WTC11 (cell line): ENCODE measurements around the gene RPTOR. TPM values are rescaled to one million over a fixed set of nuclear protein-coding genes. Genes with fewer than 3 reads are reported as not detected.
"Not testable (repeated sequence)": the region's sequence is repeated elsewhere in the genome, so short reads cannot be mapped to it uniquely, and the experiment has no call there.

Source experiments
- ATAC-seq: fragments of 200-7000 bp; cut with Tn5 transposase; 2 replicates; pipeline ENCODE4 v1.10.0; 2021; ENCODE audit warnings: mild to moderate bottlenecking, moderate library complexity
- CTCF ChIA-PET: fragments of 300-600 bp; sonication (Branson Sonifier 250); formaldehyde crosslinking; loops from one replicate; lab custom pipeline; 2021; ENCODE audit warnings: antibody characterized with exemption; lab: Charles Lee
- POLR2A ChIA-PET: fragments of 350-600 bp; sonication (Branson Sonifier 250); formaldehyde crosslinking; loops from one replicate; lab custom pipeline; 2021; ENCODE audit warnings: antibody characterized with exemption; lab: Charles Lee
- DNase-seq: peaks from one replicate; pipeline ENCODE4 v3.0.0; 2021; ENCODE audit warnings: low spot score
- H3K27ac Mint-ChIP-seq: 2 replicates; pipeline ENCODE4 v1.8.0; 2021; ENCODE audit warnings: mixed read lengths
- H3K27me3 Mint-ChIP-seq: 2 replicates; pipeline ENCODE4 v1.8.0; 2021; ENCODE audit warnings: low read depth, mild to moderate bottlenecking, moderate library complexity, mixed read lengths
- H3K36me3 Mint-ChIP-seq: 2 replicates; pipeline ENCODE4 v1.8.0; 2021; ENCODE audit warnings: mixed read lengths
- H3K4me1 Mint-ChIP-seq: 2 replicates; pipeline ENCODE4 v1.8.0; 2022; ENCODE audit warnings: mixed read lengths
- H3K4me3 Mint-ChIP-seq: 2 replicates; pipeline ENCODE4 v1.8.0; 2021; ENCODE audit warnings: mild to moderate bottlenecking, moderate library complexity, mixed read lengths
- H3K9me3 Mint-ChIP-seq: 2 replicates; pipeline ENCODE4 v1.8.0; 2021; ENCODE audit warnings: mixed read lengths
- ATF6 ChIP-seq: sonication (generic); formaldehyde crosslinking; IDR thresholded peaks from 2 replicates; pipeline ENCODE4 v1.8.1; 2023; ENCODE audit warnings: mild to moderate bottlenecking, missing genetic modification reagents
- CREB1 ChIP-seq: sonication (generic); formaldehyde crosslinking; IDR thresholded peaks from 2 replicates; pipeline ENCODE4 v1.8.0; 2023; ENCODE audit warnings: mild to moderate bottlenecking, missing genetic modification reagents
- ESRRA ChIP-seq: sonication (generic); formaldehyde crosslinking; IDR thresholded peaks from 2 replicates; pipeline ENCODE4 v1.8.1; 2022; ENCODE audit warnings: mild to moderate bottlenecking, missing genetic modification reagents, borderline replicate concordance
- GRHL2 ChIP-seq: fragments of 250-450 bp; sonication (Bioruptor Pico); IDR thresholded peaks from 2 replicates; pipeline ENCODE4 v1.8.0; 2022; ENCODE audit warnings: mild to moderate bottlenecking, moderate library complexity; ENCODE audit not compliant: insufficient replicate concordance, severe bottlenecking
- IRF2 ChIP-seq: sonication (generic); formaldehyde crosslinking; IDR thresholded peaks from 2 replicates; pipeline ENCODE4 v1.8.0; 2022; ENCODE audit warnings: low read depth, missing genetic modification reagents, borderline replicate concordance
- JAZF1 ChIP-seq: fragments of 250-450 bp; sonication (Bioruptor Pico); IDR thresholded peaks from 2 replicates; pipeline ENCODE4 v1.9.0; 2021; ENCODE audit warnings: moderate library complexity, mild to moderate bottlenecking, inconsistent platforms
- KAT7 ChIP-seq: sonication (generic); formaldehyde crosslinking; IDR thresholded peaks from 2 replicates; pipeline ENCODE4 v1.8.1; 2023; ENCODE audit warnings: missing genetic modification reagents, mild to moderate bottlenecking, borderline replicate concordance
- MYBL2 ChIP-seq: sonication (generic); formaldehyde crosslinking; IDR thresholded peaks from 2 replicates; pipeline ENCODE4 v1.8.1; 2023; ENCODE audit warnings: mild to moderate bottlenecking, moderate library complexity, missing genetic modification reagents
- NFATC4 ChIP-seq: fragments of 250-450 bp; sonication (Bioruptor Pico); IDR thresholded peaks from 2 replicates; pipeline ENCODE4 v1.9.0; 2021; ENCODE audit warnings: mild to moderate bottlenecking
- NR3C1 ChIP-seq: sonication (generic); formaldehyde crosslinking; conservative IDR thresholded peaks from 2 replicates; pipeline ENCODE4 v1.8.1; 2023; ENCODE audit warnings: low read depth, mild to moderate bottlenecking, missing genetic modification reagents
- RORB ChIP-seq: fragments of 250-450 bp; sonication (Bioruptor Pico); IDR thresholded peaks from 2 replicates; pipeline ENCODE4 v1.9.0; 2021; ENCODE audit warnings: mild to moderate bottlenecking
- TEAD4 ChIP-seq: sonication (generic); formaldehyde crosslinking; IDR thresholded peaks from 2 replicates; pipeline ENCODE4 v1.8.0; 2022; ENCODE audit warnings: mild to moderate bottlenecking, missing genetic modification reagents
- ZBTB21 ChIP-seq: sonication (generic); formaldehyde crosslinking; IDR thresholded peaks from 2 replicates; pipeline ENCODE4 v1.8.1; 2023; ENCODE audit warnings: mild to moderate bottlenecking, missing genetic modification reagents, borderline replicate concordance
- ZNF121 ChIP-seq: sonication (generic); formaldehyde crosslinking; IDR thresholded peaks from 2 replicates; pipeline ENCODE4 v1.8.0; 2023; ENCODE audit warnings: missing genetic modification reagents
- ZNF138 ChIP-seq: sonication (generic); formaldehyde crosslinking; conservative IDR thresholded peaks from 2 replicates; pipeline ENCODE4 v1.8.1; 2022; ENCODE audit warnings: mild to moderate bottlenecking, moderate library complexity, missing genetic modification reagents
- total RNA-seq: library from RNA; stranded (reverse); gene quantifications from 3 replicates; pipeline ENCODE4 v1.2.3, GENCODE V29; 2021
- TF ChIP-seq, protein P1 (sequence below): sonication (generic); formaldehyde crosslinking; IDR thresholded peaks from 2 replicates; pipeline ENCODE4 v1.8.1; 2023; ENCODE audit warnings: mild to moderate bottlenecking, missing genetic modification reagents, borderline replicate concordance
- TF ChIP-seq, protein P2 (sequence below): sonication (generic); formaldehyde crosslinking; IDR thresholded peaks from 2 replicates; pipeline ENCODE4 v1.8.0; 2023; ENCODE audit warnings: missing genetic modification reagents
- TF ChIP-seq, protein P3 (sequence below): sonication (generic); formaldehyde crosslinking; IDR thresholded peaks from 2 replicates; pipeline ENCODE4 v1.8.0; 2022; ENCODE audit warnings: mild to moderate bottlenecking, missing genetic modification reagents

RPTOR gene
- total RNA-seq, 1 experiment from 2014 or later = 41.0 TPM

- no peak for TF ChIP-seq ZNF121
These were observed 33.4 kb downstream of the RPTOR start (continued) for GRCh38 chr17:80577876-80578570.

- H3K27ac Mint-ChIP-seq, ATAC-seq, H3K4me3 Mint-ChIP-seq, POLR2A ChIA-PET, H3K4me1 Mint-ChIP-seq, H3K36me3 Mint-ChIP-seq, H3K27me3 Mint-ChIP-seq, H3K9me3 Mint-ChIP-seq, DNase-seq: not testable (repeated sequence)
- CTCF ChIA-PET = interaction anchor here (0.6 to 1.3 kb wide), 2 partner anchors 86 to 151 kb away, joined by 3 to 5 read pairs; no protein-coding TSS in a partner anchor
These were observed 34.2 kb downstream of the RPTOR start for GRCh38 chr17:80578668-80579388.

DNA sequence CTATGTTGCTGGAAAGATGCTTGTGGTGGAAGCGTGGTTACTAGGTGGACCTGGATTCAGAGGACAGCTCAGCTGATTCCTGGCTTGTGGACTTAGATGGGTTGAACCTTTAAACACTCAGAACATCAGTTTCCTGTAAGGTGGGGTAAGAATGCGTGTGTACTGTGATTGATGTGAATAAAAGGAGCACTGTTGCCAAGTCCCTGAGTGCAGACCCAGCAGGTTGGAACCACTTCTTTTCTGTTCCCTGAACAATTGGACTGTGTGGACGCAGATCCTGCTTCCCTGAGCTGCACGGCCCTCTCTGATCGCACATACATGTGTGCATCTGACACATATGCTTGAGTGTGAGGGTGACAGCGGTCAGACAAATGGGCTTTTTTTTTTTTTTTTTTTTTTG, 37.5 kb downstream of the RPTOR start:
- H3K4me1 Mint-ChIP-seq = peaks cover 8% of the 10 kb centered on the region; the same call in 1 of the 2 replicates
- ATAC-seq = no peak
- no peak overlapping the region for H3K4me3 Mint-ChIP-seq
- ChIA-PET POLR2A (no interaction called here), CTCF (no interaction called here)
- no peaks in the 10 kb centered on the region for H3K27me3 Mint-ChIP-seq
- peak overlapping the region; percentile 93 for H3K27ac Mint-ChIP-seq
- peaks cover 5% of the 10 kb centered on the region for H3K36me3 Mint-ChIP-seq
- DNase-seq = no peak
- H3K9me3 Mint-ChIP-seq = no peaks in the 10 kb centered on the region
- no peak for TF ChIP-seq GRHL2 (CRISPR knock-in tag)
- TF ChIP-seq MYBL2 (CRISPR knock-in tag) = no peak
- no peak for TF ChIP-seq NFATC4 (CRISPR knock-in tag)
- TF ChIP-seq, protein P1, sequence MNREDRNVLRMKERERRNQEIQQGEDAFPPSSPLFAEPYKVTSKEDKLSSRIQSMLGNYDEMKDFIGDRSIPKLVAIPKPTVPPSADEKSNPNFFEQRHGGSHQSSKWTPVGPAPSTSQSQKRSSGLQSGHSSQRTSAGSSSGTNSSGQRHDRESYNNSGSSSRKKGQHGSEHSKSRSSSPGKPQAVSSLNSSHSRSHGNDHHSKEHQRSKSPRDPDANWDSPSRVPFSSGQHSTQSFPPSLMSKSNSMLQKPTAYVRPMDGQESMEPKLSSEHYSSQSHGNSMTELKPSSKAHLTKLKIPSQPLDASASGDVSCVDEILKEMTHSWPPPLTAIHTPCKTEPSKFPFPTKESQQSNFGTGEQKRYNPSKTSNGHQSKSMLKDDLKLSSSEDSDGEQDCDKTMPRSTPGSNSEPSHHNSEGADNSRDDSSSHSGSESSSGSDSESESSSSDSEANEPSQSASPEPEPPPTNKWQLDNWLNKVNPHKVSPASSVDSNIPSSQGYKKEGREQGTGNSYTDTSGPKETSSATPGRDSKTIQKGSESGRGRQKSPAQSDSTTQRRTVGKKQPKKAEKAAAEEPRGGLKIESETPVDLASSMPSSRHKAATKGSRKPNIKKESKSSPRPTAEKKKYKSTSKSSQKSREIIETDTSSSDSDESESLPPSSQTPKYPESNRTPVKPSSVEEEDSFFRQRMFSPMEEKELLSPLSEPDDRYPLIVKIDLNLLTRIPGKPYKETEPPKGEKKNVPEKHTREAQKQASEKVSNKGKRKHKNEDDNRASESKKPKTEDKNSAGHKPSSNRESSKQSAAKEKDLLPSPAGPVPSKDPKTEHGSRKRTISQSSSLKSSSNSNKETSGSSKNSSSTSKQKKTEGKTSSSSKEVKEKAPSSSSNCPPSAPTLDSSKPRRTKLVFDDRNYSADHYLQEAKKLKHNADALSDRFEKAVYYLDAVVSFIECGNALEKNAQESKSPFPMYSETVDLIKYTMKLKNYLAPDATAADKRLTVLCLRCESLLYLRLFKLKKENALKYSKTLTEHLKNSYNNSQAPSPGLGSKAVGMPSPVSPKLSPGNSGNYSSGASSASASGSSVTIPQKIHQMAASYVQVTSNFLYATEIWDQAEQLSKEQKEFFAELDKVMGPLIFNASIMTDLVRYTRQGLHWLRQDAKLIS (CRISPR knock-in tag) = no peak
- TF ChIP-seq NR3C1 (CRISPR knock-in tag) = no peak
- no peak for TF ChIP-seq KAT7 (CRISPR knock-in tag)

DNA sequence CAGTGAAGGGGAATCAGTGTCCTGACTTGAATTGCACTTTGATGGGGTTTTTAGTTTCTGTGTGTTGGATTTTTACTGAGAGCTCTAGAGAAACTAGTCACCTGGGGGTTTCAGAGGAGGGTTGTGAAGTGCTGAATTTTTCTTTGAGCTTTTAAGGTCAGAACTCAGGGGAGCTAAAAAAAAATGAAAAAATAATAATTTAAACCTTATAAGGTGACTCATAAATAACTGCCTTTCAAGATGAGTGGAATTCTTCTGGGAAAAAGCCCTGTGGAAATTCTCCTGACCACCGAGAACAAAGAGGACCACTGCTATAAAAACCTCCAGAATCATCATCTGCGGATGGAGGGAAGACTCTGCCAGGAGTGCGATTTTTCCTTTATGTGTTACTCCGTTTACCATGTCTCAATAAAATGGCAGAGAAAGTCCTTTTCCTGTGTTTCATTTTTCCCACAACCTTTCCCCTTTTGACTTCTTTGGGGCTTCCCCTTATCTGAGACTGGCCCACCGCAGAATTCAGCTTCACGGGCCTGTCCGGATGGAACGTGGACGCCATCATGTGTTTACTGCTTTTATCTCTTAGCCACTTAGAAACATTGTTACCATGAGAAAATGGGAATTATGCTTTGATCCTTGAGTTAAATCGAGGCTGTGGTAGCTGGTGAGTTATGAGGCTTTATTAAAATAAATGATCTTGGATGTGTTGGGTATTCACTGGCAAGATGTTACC, 39.7 kb downstream of the RPTOR start:
- Mint-ChIP-seq H3K27ac (no peak overlapping the region; the same call in 1 of the 2 replicates), H3K9me3 (no peaks in the 10 kb centered on the region), H3K4me3 (no peak overlapping the region), H3K4me1 (peaks cover 8% of the 10 kb centered on the region; the same call in 1 of the 2 replicates), H3K27me3 (no peaks in the 10 kb centered on the region), H3K36me3 (peaks cover 5% of the 10 kb centered on the region)
- no peak for ATAC-seq
- POLR2A ChIA-PET = no interaction called here
- DNase-seq = no peak
- CTCF ChIA-PET = interaction anchor here (0.7 to 1.9 kb wide), 7 partner anchors 9 to 1502 kb away, joined by 3 to 8 read pairs (median 4); no protein-coding TSS in a partner anchor
- no peak for TF ChIP-seq ESRRA (CRISPR knock-in tag)
- TF ChIP-seq, protein P2, sequence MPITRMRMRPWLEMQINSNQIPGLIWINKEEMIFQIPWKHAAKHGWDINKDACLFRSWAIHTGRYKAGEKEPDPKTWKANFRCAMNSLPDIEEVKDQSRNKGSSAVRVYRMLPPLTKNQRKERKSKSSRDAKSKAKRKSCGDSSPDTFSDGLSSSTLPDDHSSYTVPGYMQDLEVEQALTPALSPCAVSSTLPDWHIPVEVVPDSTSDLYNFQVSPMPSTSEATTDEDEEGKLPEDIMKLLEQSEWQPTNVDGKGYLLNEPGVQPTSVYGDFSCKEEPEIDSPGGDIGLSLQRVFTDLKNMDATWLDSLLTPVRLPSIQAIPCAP (CRISPR knock-in tag) = no peak
- TF ChIP-seq JAZF1 (CRISPR knock-in tag) = no peak
- no peak for TF ChIP-seq ZNF138 (CRISPR knock-in tag)
- no peak for TF ChIP-seq RORB
- TF ChIP-seq IRF2 = no peak
- no peak for TF ChIP-seq ATF6
- TF ChIP-seq, protein P3, sequence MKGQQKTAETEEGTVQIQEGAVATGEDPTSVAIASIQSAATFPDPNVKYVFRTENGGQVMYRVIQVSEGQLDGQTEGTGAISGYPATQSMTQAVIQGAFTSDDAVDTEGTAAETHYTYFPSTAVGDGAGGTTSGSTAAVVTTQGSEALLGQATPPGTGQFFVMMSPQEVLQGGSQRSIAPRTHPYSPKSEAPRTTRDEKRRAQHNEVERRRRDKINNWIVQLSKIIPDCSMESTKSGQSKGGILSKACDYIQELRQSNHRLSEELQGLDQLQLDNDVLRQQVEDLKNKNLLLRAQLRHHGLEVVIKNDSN (CRISPR knock-in tag) = no peak
- TF ChIP-seq GRHL2 (CRISPR knock-in tag) = no peak
- no peak for TF ChIP-seq TEAD4
- TF ChIP-seq CREB1 (CRISPR knock-in tag) = no peak
- TF ChIP-seq ZBTB21 (CRISPR knock-in tag) = no peak
